PC-9 (cell line): ENCODE results near the gene NSUN6.
"Not testable (repeated sequence)": the region's sequence is repeated elsewhere in the genome, so short reads cannot be mapped to it uniquely, and the experiment has no call there.

Source experiments
- CTCF ChIP-seq: fragments of 200-600 bp; sonication (generic); conservative IDR thresholded peaks from 2 replicates; pipeline ENCODE4 v1.6.1; 2017; ENCODE audit warnings: mixed run types, antibody characterized with exemption, mild to moderate bottlenecking, moderate library complexity
- EZH2 ChIP-seq: fragments of 200-600 bp; sonication (generic); IDR thresholded peaks from 2 replicates; pipeline ENCODE4 v1.8.0; 2017; ENCODE audit warnings: antibody characterized with exemption, low read depth

GRCh38 chr10:18591141-18591540 is 60.2 kb downstream of the NSUN6 start:
- TF ChIP-seq CTCF, EZH2: not testable (repeated sequence)
